Retinal pigment epithelial cell (primary cell): ENCODE results near the gene RANBP6.
"Not testable (repeated sequence)": the region's sequence is repeated elsewhere in the genome, so short reads cannot be mapped to it uniquely, and the experiment has no call there.

ENCODE experiments used
- DNase-seq: peaks from one replicate; pipeline ENCODE4 v3.0.0-alpha.2; 2010; ENCODE audit warnings: low read depth
- H3K4me3 ChIP-seq: 2 replicates; pipeline ENCODE4 v1.5.1; 2011; ENCODE audit warnings: mild to moderate bottlenecking, low read length, control low read depth, moderate library complexity
- CTCF ChIP-seq: conservative IDR thresholded peaks from 2 replicates; pipeline ENCODE4 v1.5.1; 2011; ENCODE audit warnings: low read depth, low read length, control low read depth, inconsistent platforms

Gene RANBP6

DNA sequence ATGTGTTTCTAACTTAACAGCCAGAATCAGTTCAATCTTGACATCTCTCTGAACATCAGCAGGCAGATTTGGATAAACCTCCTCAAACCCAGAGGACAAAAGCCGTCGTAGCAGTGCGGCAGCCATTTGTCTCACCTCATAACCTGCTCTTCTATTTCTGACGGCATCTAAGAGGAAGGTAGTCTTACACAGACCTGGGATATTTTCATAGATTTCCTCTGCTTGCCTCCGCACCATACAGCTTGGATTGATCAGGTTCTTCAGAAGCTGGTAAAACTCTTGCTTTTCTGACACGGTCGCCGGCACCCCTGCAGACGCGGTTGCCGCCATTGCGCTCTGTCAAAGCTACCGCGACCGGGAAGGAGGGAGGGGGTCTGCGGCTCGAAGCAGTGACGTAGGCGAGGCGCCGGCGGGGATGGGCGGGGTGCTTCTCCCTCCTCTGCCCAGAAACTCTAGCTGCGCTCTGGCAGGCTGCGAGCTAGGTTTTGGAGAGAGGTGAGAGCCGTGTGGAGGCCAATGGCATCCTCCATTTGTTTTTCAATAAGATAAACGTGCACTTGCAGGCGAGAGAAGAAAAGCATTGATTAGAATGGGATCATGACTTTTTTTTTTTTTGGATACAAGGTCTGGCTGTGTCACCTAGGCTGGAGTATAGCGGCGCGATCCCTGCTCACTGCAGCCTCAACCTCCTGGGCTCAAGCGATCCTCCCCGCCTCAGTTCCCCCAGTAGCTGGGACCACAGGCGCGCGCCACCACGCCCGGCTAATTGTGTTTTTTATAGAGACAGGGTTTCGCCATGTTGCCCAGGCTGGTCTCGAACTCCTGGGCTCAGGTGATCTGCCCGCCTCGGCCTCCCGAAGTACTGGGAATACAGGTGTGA lies at the start of gene RANBP6:
RANBP6 (minus strand) TSS at position 347 of the 880 bp plus-strand sequence; CDS start at position 330, 17 bp downstream.
- peak within 1 kb of the TSS; percentile 73 for H3K4me3 ChIP-seq
- no peak for TF ChIP-seq CTCF
- DNase-seq: peak; percentile 53

GRCh38 chr9:6063146-6063545 lies 47.7 kb upstream of the RANBP6 start:
- not testable (repeated sequence) for DNase-seq, H3K4me3 ChIP-seq

DNA sequence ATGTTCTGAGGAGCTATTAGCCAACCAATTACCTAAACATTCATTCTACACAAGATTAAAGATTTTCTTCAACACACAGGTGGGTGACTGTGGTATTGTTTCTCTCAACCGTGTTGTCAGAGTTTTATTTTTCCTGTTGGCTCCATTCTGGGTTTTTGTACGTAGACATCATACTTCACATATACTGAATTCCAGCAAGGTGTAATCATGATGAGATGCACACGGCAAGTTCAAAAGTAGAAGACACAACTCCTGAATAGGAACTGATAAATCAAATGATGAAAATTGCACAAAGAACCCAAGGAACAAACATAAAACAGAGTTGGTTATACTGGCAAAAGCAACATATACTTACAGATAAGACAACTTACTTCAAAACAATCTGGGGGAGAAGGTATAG lies 40.2 kb upstream of the RANBP6 start:
- TF ChIP-seq CTCF: no peak
- DNase-seq: no peak
- no peak overlapping the region for H3K4me3 ChIP-seq

GRCh38 chr9:6055216-6055615 lies 39.8 kb upstream of the RANBP6 start:
- H3K4me3 ChIP-seq: no peak overlapping the region
- DNase-seq: peak; percentile 80
- peak; percentile 59 for TF ChIP-seq CTCF

- H3K4me3 ChIP-seq: no peak overlapping the region
- TF ChIP-seq CTCF: peak; percentile 79
- no peak for DNase-seq
Measured at GRCh38 chr9:6054280-6055099, 39.1 kb upstream of the RANBP6 start.

- no peak for DNase-seq
- no peak for TF ChIP-seq CTCF
- H3K4me3 ChIP-seq: no peak overlapping the region
Measured at GRCh38 chr9:6052293-6052919, 37.0 kb upstream of the RANBP6 start.

DNA sequence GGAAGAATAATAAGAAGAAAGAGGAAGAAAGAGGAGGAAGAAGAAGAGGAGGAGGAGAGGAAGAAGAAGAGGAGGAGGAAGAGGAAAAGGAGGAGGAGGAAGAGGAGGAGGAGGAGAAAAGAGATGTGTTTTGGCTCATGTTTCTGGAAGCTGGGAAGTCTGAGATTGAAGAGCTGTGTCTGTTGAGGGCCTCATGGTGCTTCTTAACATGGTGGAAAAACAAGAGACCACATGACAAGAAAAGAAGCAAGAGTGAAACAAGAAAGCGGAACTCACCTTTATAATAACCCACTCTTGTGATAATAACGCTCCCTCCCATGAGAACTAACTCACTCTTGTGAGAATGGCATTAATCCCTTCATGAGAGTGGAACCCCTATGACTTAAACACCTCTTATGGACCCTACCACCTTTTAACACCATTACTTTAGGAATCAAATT lies 36.1 kb upstream of the RANBP6 start:
- H3K4me3 ChIP-seq: no peak overlapping the region
- no peak for TF ChIP-seq CTCF
- DNase-seq: no peak
